DMS53 treated with DMSO at 0.1 percent for 48 hours (cell line): ENCODE measurements around the gene KRT86.

Experiments
- DNase-seq: peaks from one replicate; lab custom pipeline; 2025; ENCODE audit not compliant: unreplicated experiment; lab: John Stamatoyannopoulos, UW

Gene KRT86

GRCh38 chr12:52353766-52354165 is 79.3 kb downstream of the KRT86 start:
- no peak for DNase-seq

DNA sequence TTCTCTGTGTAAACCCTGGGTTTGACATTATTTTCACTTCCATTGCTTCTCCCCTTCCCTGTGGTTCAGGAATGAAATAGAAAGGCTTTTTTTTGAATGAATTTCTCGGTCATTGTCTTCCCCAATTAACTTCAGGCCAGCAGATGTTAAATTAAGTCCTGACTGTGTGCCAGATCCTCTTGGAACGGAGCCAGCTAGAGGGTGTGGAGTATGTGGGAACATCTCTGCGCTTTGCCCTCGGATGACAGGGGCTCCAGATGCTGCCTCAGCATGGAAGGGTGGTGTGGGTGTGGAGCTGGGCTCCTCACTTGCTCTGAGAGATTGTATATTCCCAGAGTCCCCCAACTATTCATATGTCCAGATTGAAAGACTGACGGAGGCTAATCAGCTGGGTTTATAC is 79.8 kb downstream of the KRT86 start:
- DNase-seq: no peak

DNA sequence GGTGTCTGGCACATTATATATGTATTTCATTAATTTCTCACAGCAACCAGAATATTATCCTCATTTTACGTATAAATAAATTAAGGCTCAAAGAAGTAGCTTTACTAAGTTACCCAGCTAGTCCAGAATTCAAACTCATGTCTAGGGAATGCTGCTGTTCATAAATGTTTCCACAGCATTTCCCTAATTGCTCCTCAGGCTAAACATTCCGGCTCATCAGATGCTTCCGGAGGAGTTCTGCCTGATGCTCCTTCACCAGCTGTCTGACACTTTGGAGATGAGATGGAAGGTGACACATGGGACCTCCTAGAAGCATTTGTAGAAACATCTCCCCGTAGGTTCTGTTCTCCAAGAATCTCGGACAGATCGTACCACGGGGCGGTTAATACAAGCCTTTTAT is 80.7 kb downstream of the KRT86 start:
- no peak for DNase-seq

GRCh38 chr12:52356031-52356761 is 81.8 kb downstream of the KRT86 start:
- no peak for DNase-seq

GRCh38 chr12:52356762-52357580 is 82.5 kb downstream of the KRT86 start:
- DNase-seq: no peak
